GM12891 (cell line): Measurements from ENCODE around the gene DAAM1.

Source experiments
- DNase-seq: peaks from one replicate; pipeline ENCODE4 v3.0.0; 2011; ENCODE audit warnings: low spot score; ENCODE audit not compliant: insufficient read length
- FAIRE-seq: peaks from 2 replicates; lab custom pipeline; 2011; peaks lifted over from hg19 to GRCh38; lab: Jason Lieb, UNC
- PAX5 ChIP-seq: IDR thresholded peaks from 2 replicates; pipeline ENCODE4 v1.6.1; 2011; ENCODE audit warnings: low read length, moderate library complexity, mild to moderate bottlenecking; ENCODE audit not compliant: insufficient read depth, severe bottlenecking
- POLR2A ChIP-seq: IDR thresholded peaks from 2 replicates; pipeline ENCODE4 v1.6.1; 2011; ENCODE audit warnings: low read depth, low read length, control low read depth
- POLR2AphosphoS5 ChIP-seq: IDR thresholded peaks from 2 replicates; pipeline ENCODE4 v1.6.1; 2011; ENCODE audit warnings: low read depth, low read length, control low read depth
- POU2F2 ChIP-seq: IDR thresholded peaks from 2 replicates; pipeline ENCODE4 v1.6.1; 2011; ENCODE audit warnings: low read depth, mild to moderate bottlenecking, control low read depth, low read length, moderate library complexity
- SPI1 ChIP-seq: IDR thresholded peaks from 2 replicates; pipeline ENCODE4 v1.6.1; 2011; ENCODE audit warnings: low read depth, low read length, control low read depth
- TAF1 ChIP-seq: IDR thresholded peaks from 2 replicates; pipeline ENCODE4 v1.6.1; 2011; ENCODE audit warnings: low read depth, low read length, control low read depth

The DAAM1 gene

GRCh38 chr14:59374048-59374447 lies 185.6 kb downstream of the DAAM1 start:
- TF ChIP-seq SPI1 (no peak), TAF1 (no peak), PAX5 (no peak), POLR2AphosphoS5 (no peak), POLR2A (no peak), POU2F2 (no peak)

GRCh38 chr14:59376686-59377085 lies 188.2 kb downstream of the DAAM1 start:
- DNase-seq = no peak
- TF ChIP-seq POU2F2 (no peak), POLR2AphosphoS5 (no peak), POLR2A (no peak), PAX5 (no peak), TAF1 (no peak), SPI1 (no peak)
- no peak for FAIRE-seq

More at GRCh38 chr14:59374048-59374447, 185.6 kb downstream of the DAAM1 start:
- FAIRE-seq = no peak
- DNase-seq = no peak

- FAIRE-seq (no peak), DNase-seq (no peak)
These were observed 189.0 kb downstream of the DAAM1 start for GRCh38 chr14:59377491-59377890.

GRCh38 chr14:59377991-59378601 lies 189.6 kb downstream of the DAAM1 start:
- FAIRE-seq = no peak

More at GRCh38 chr14:59377491-59377890, 189.0 kb downstream of the DAAM1 start:
- no peak for TF ChIP-seq SPI1
- no peak for TF ChIP-seq PAX5
- no peak for TF ChIP-seq POU2F2
- TF ChIP-seq TAF1 = no peak
- no peak for TF ChIP-seq POLR2A
- no peak for TF ChIP-seq POLR2AphosphoS5

GRCh38 chr14:59389936-59390335 lies 201.5 kb downstream of the DAAM1 start:
- FAIRE-seq (no peak), DNase-seq (no peak)
- no peak for TF ChIP-seq POLR2A
- no peak for TF ChIP-seq POU2F2
- TF ChIP-seq PAX5 = no peak
- TF ChIP-seq TAF1 = no peak
- TF ChIP-seq SPI1 = no peak
- TF ChIP-seq POLR2AphosphoS5 = no peak

More at GRCh38 chr14:59377991-59378601, 189.6 kb downstream of the DAAM1 start:
- TF ChIP-seq POLR2AphosphoS5 (no peak), POLR2A (no peak), SPI1 (no peak)
- DNase-seq = no peak

GRCh38 chr14:59391388-59391787 lies 202.9 kb downstream of the DAAM1 start:
- DNase-seq (no peak), FAIRE-seq (no peak)
- TF ChIP-seq TAF1 (no peak), SPI1 (no peak), POLR2A (no peak), POU2F2 (no peak), PAX5 (no peak), POLR2AphosphoS5 (no peak)

GRCh38 chr14:59394268-59394667 lies 205.8 kb downstream of the DAAM1 start:
- no peak for TF ChIP-seq POU2F2
- no peak for DNase-seq
- FAIRE-seq = no peak

- DNase-seq = no peak
- no peak for TF ChIP-seq PAX5
- no peak for FAIRE-seq
These were observed 207.2 kb downstream of the DAAM1 start for GRCh38 chr14:59395672-59396071.

- FAIRE-seq = no peak
- no peak for TF ChIP-seq TAF1
- no peak for TF ChIP-seq POLR2A
- no peak for TF ChIP-seq PAX5
- no peak; the same call in 1 of the 2 replicates for TF ChIP-seq SPI1
- TF ChIP-seq POLR2AphosphoS5 = no peak
- no peak for TF ChIP-seq POU2F2
These were observed 210.4 kb downstream of the DAAM1 start for GRCh38 chr14:59398841-59399240.

GRCh38 chr14:59406454-59407245 lies 218.2 kb downstream of the DAAM1 start:
- FAIRE-seq (no peak), DNase-seq (no peak)
- no peak for TF ChIP-seq TAF1
- TF ChIP-seq POLR2AphosphoS5 = no peak
- TF ChIP-seq POU2F2 = no peak
- TF ChIP-seq POLR2A = no peak
- TF ChIP-seq SPI1 = no peak
- TF ChIP-seq PAX5 = no peak

More at GRCh38 chr14:59398841-59399240, 210.4 kb downstream of the DAAM1 start:
- DNase-seq = no peak
